GM23338 (cell line): ENCODE measurements around the gene BICC1. TPM values are rescaled to one million over a fixed set of nuclear protein-coding genes. Genes with fewer than 3 reads are reported as not detected.

Experiments used
- ATAC-seq: fragments of 200-7000 bp; cut with Tn5 transposase; 3 replicates; pipeline ENCODE4 v1.9.1; 2020
- DNase-seq: peaks from one replicate; pipeline ENCODE4 v3.0.0-alpha.2; 2015; ENCODE audit warnings: low spot score
- H2AFZ ChIP-seq: fragments of 200-600 bp; sonication (generic); 2 replicates; pipeline ENCODE4 v1.8.0; 2016; ENCODE audit warnings: antibody characterized with exemption, mild to moderate bottlenecking, moderate library complexity
- H3F3A ChIP-seq: fragments of 200-600 bp; sonication (generic); replicated peaks from 2 replicates; pipeline ENCODE4 v1.8.0; 2017; ENCODE audit warnings: antibody characterized with exemption, mixed run types, low read depth
- H3K27ac ChIP-seq: fragments of 200-600 bp; sonication (generic); 2 replicates; pipeline ENCODE4 v1.6.1; 2016; ENCODE audit warnings: low read depth
- H3K27me3 ChIP-seq: fragments of 200-600 bp; sonication (generic); 2 replicates; pipeline ENCODE4 v1.8.0; 2016; ENCODE audit warnings: mild to moderate bottlenecking, mixed run types, moderate library complexity; ENCODE audit not compliant: insufficient read depth
- H3K36me3 ChIP-seq: fragments of 200-600 bp; sonication (generic); 2 replicates; pipeline ENCODE4 v1.8.0; 2016; ENCODE audit warnings: mild to moderate bottlenecking; ENCODE audit not compliant: insufficient read depth
- H3K4me1 ChIP-seq: fragments of 200-600 bp; sonication (generic); 2 replicates; pipeline ENCODE4 v1.8.0; 2016; ENCODE audit warnings: mild to moderate bottlenecking, moderate library complexity; ENCODE audit not compliant: insufficient read depth
- H3K4me2 ChIP-seq: fragments of 200-600 bp; sonication (generic); 2 replicates; pipeline ENCODE4 v1.7.1; 2017; ENCODE audit warnings: mixed run types
- H3K4me3 ChIP-seq: fragments of 200-600 bp; sonication (generic); 2 replicates; pipeline ENCODE4 v1.6.1; 2016; ENCODE audit warnings: mixed run types
- H3K79me2 ChIP-seq: fragments of 200-600 bp; sonication (generic); replicated peaks from 2 replicates; pipeline ENCODE4 v1.8.0; 2017; ENCODE audit warnings: mild to moderate bottlenecking; ENCODE audit not compliant: insufficient read depth
- H3K9me2 ChIP-seq: fragments of 200-600 bp; sonication (generic); 2 replicates; pipeline ENCODE4 v1.8.0; 2017; ENCODE audit not compliant: insufficient read depth
- H4K20me1 ChIP-seq: fragments of 200-600 bp; sonication (generic); replicated peaks from 2 replicates; pipeline ENCODE4 v1.8.0; 2017; ENCODE audit warnings: mild to moderate bottlenecking; ENCODE audit not compliant: insufficient read depth
- H3K27ac Mint-ChIP-seq: 2 replicates; pipeline ENCODE4 v1.8.0; 2020; ENCODE audit warnings: inconsistent platforms, mild to moderate bottlenecking, moderate library complexity, mixed read lengths
- H3K27me3 Mint-ChIP-seq: 3 replicates; pipeline ENCODE4 v1.8.0; 2022; ENCODE audit warnings: low read depth, mild to moderate bottlenecking, moderate library complexity, mixed read lengths, inconsistent platforms; ENCODE audit not compliant: insufficient read depth, poor library complexity
- H3K36me3 Mint-ChIP-seq: 3 replicates; pipeline ENCODE4 v1.8.0; 2021; ENCODE audit warnings: low read depth, mild to moderate bottlenecking, inconsistent platforms, moderate library complexity, mixed read lengths
- H3K4me1 Mint-ChIP-seq: 3 replicates; pipeline ENCODE4 v1.8.0; 2020; ENCODE audit warnings: mild to moderate bottlenecking, inconsistent platforms, mixed read lengths
- H3K4me3 Mint-ChIP-seq: 3 replicates; pipeline ENCODE4 v1.8.0; 2021; ENCODE audit warnings: moderate library complexity, mild to moderate bottlenecking, inconsistent platforms, mixed read lengths
- H3K9me3 Mint-ChIP-seq: 3 replicates; pipeline ENCODE4 v1.8.0; 2020; ENCODE audit warnings: moderate library complexity, mild to moderate bottlenecking, inconsistent platforms, mixed read lengths
- CREB1 ChIP-seq: fragments of 250-450 bp; sonication (Bioruptor Pico); IDR thresholded peaks from 2 replicates; pipeline ENCODE4 v1.5.0; 2020; ENCODE audit warnings: low read depth, mild to moderate bottlenecking, moderate library complexity
- CTCF ChIP-seq, 2 experiments: fragments of 200-600 bp in 1 of 2; sonication (generic) in 1 of 2; conservative IDR thresholded peaks; 2 replicates each; pipeline versions ENCODE4 v1.5.1 to v1.6.1; 2016 to 2017; ENCODE audit warnings: antibody characterized with exemption in 2 of 2, low read depth in 2 of 2, mild to moderate bottlenecking in 2 of 2, moderate library complexity in 1 of 2
- ETS1 ChIP-seq: IDR thresholded peaks from 2 replicates; pipeline ENCODE4 v1.6.1; 2016; ENCODE audit warnings: antibody characterized with exemption
- EZH2 ChIP-seq: fragments of 200-600 bp; sonication (generic); IDR thresholded peaks from one replicate; pipeline ENCODE4 v1.8.0; 2017; ENCODE audit warnings: antibody characterized with exemption, mild to moderate bottlenecking, low read depth; ENCODE audit not compliant: unreplicated experiment
- EZH2phosphoT487 ChIP-seq: fragments of 200-600 bp; sonication (generic); IDR thresholded peaks from one replicate; pipeline ENCODE4 v1.8.1; 2018; ENCODE audit warnings: antibody characterized with exemption; ENCODE audit not compliant: unreplicated experiment
- JUNB ChIP-seq: IDR thresholded peaks from one replicate; pipeline ENCODE4 v1.6.1; 2016; ENCODE audit warnings: antibody characterized with exemption; ENCODE audit not compliant: unreplicated experiment
- NANOG ChIP-seq: IDR thresholded peaks from 2 replicates; pipeline ENCODE4 v1.6.1; 2016; ENCODE audit warnings: antibody characterized with exemption, borderline replicate concordance
- STAT1 ChIP-seq: IDR thresholded peaks from one replicate; pipeline ENCODE4 v1.6.1; 2016; ENCODE audit warnings: antibody characterized with exemption; ENCODE audit not compliant: unreplicated experiment
- ZNF114 ChIP-seq: fragments of 250-450 bp; sonication (Bioruptor Pico); IDR thresholded peaks from 2 replicates; pipeline ENCODE4 v1.5.0; 2020; ENCODE audit warnings: mild to moderate bottlenecking, moderate library complexity
- ZNF331 ChIP-seq: fragments of 250-450 bp; sonication (Bioruptor Pico); IDR thresholded peaks from 2 replicates; pipeline ENCODE4 v1.5.0; 2020; ENCODE audit warnings: low read depth, mild to moderate bottlenecking, moderate library complexity
- ZNF462 ChIP-seq: fragments of 250-450 bp; sonication (Bioruptor Pico); IDR thresholded peaks from 2 replicates; pipeline ENCODE4 v1.5.0; 2020; ENCODE audit warnings: mild to moderate bottlenecking, moderate library complexity
- polyA plus RNA-seq: library from polyadenylated mRNA; unstranded; fragments of >200 nt; fragmentation: Nextera tagmentation; extraction: Ambion mirVana; gene quantifications from 2 replicates; pipeline ENCODE4 v1.2.1, GENCODE V29; 2016
- total RNA-seq: library from RNA; depleted of rRNA; stranded (reverse); fragments of >200 nt; shearing (Covaris generic); gene quantifications from 2 replicates; pipeline ENCODE4 v1.2.3, GENCODE V29; 2014

The BICC1 gene
- total and polyA plus RNA-seq, 2 experiments from 2014 or later, result 1.3 to 2.2 TPM

- TF ChIP-seq ZNF462 (CRISPR knock-in tag), result no peak
- TF ChIP-seq JUNB, result no peak
- TF ChIP-seq EZH2, result no peak
These were observed 220.8 kb downstream of the BICC1 start (continued) for GRCh38 chr10:58733436-58733835.

- H3K79me2 ChIP-seq, result no peaks in the 10 kb centered on the region
- no peaks in the 10 kb centered on the region for H3K9me2 ChIP-seq
- ATAC-seq (no peak; the same call in 2 of the 3 replicates), DNase-seq (peak; percentile 21)
- no peaks in the 10 kb centered on the region for H3K4me1 Mint-ChIP-seq
- no peak overlapping the region for H3K4me3 Mint-ChIP-seq
- peaks cover 18% of the 10 kb centered on the region for H3K36me3 Mint-ChIP-seq
- no peak overlapping the region for H3K27ac ChIP-seq
- no peak overlapping the region for H2AFZ ChIP-seq
- no peaks in the 10 kb centered on the region for H3F3A ChIP-seq
- H3K27me3 ChIP-seq, result no peaks in the 10 kb centered on the region
- H4K20me1 ChIP-seq, result no peaks in the 10 kb centered on the region
- H3K27me3 Mint-ChIP-seq, result peaks cover 5% of the 10 kb centered on the region
- TF ChIP-seq CTCF (conservative IDR thresholded peaks at IDR 0.05; ENCODE audit: low read depth in 2 of 2), result peak; percentile 33 to 60
- no peak for TF ChIP-seq NANOG
- TF ChIP-seq ZNF114 (CRISPR knock-in tag), result no peak
- TF ChIP-seq CREB1 (CRISPR knock-in tag), result no peak
- no peak for TF ChIP-seq STAT1
- no peak for TF ChIP-seq ZNF331 (CRISPR knock-in tag)
- TF ChIP-seq EZH2phosphoT487, result no peak
- no peak for TF ChIP-seq EZH2
- TF ChIP-seq ETS1, result no peak
- no peak overlapping the region for H3K4me2 ChIP-seq
- H3K4me3 ChIP-seq, result no peak overlapping the region
- H3K4me1 ChIP-seq, result no peaks in the 10 kb centered on the region
- H3K36me3 ChIP-seq, result peaks cover 4% of the 10 kb centered on the region; the same call in 1 of the 2 replicates
- no peak overlapping the region for H3K27ac Mint-ChIP-seq
- H3K9me3 Mint-ChIP-seq, result peaks cover 31% of the 10 kb centered on the region
These were observed 221.4 kb downstream of the BICC1 start for GRCh38 chr10:58734116-58734515.
